Type B pancreatic cell (in vitro differentiated cells): ENCODE results near the gene GPC6. TPM values are rescaled to one million over a fixed set of nuclear protein-coding genes. Genes with fewer than 3 reads are reported as not detected.

Experiments
- DNase-seq: peaks from one replicate; pipeline ENCODE4 v3.0.0; 2021; ENCODE audit warnings: mixed read lengths; ENCODE audit not compliant: unreplicated experiment; ENCODE audit errors: extremely low spot score
- H3K27ac Mint-ChIP-seq: 2 replicates; pipeline ENCODE4 v1.8.0; 2021; ENCODE audit warnings: mild to moderate bottlenecking, mixed read lengths
- H3K27me3 Mint-ChIP-seq: 2 replicates; pipeline ENCODE4 v1.8.0; 2021; ENCODE audit warnings: mixed read lengths
- H3K36me3 Mint-ChIP-seq: 2 replicates; pipeline ENCODE4 v1.8.0; 2021; ENCODE audit warnings: mixed read lengths
- H3K4me1 Mint-ChIP-seq: one replicate; pipeline ENCODE4 v1.8.0; 2021; ENCODE audit warnings: mixed read lengths; ENCODE audit not compliant: unreplicated experiment
- H3K4me3 Mint-ChIP-seq: 2 replicates; pipeline ENCODE4 v1.8.0; 2021; ENCODE audit warnings: mild to moderate bottlenecking, mixed read lengths
- H3K9me3 Mint-ChIP-seq: 2 replicates; pipeline ENCODE4 v1.8.0; 2021; ENCODE audit warnings: mixed read lengths
- CTCF ChIP-seq: fragments of 200-600 bp; sonication (generic); conservative IDR thresholded peaks from 2 replicates; pipeline ENCODE4 v1.5.0; 2021; ENCODE audit warnings: antibody characterized with exemption, mild to moderate bottlenecking
- total RNA-seq: library from RNA; stranded (reverse); gene quantifications from 2 replicates; pipeline ENCODE4 v1.2.1, GENCODE V29; 2021; ENCODE audit warnings: low replicate concordance

The GPC6 gene
- total RNA-seq, 1 donor from 2014 or later, result 30.5 TPM

GRCh38 chr13:93284064-93284463, 57.5 kb downstream of the GPC6 start:
- Mint-ChIP-seq H3K9me3 (no peaks in the 10 kb centered on the region), H3K27ac (no peak overlapping the region), H3K27me3 (no peaks in the 10 kb centered on the region), H3K36me3 (no peaks in the 10 kb centered on the region), H3K4me3 (no peak overlapping the region), H3K4me1 (no peaks in the 10 kb centered on the region)
- DNase-seq, result no peak
- no peak for TF ChIP-seq CTCF

- H3K36me3 Mint-ChIP-seq, result no peaks in the 10 kb centered on the region
- no peak overlapping the region for H3K4me3 Mint-ChIP-seq
- no peak for TF ChIP-seq CTCF
- H3K27me3 Mint-ChIP-seq, result no peaks in the 10 kb centered on the region
- peaks cover 10% of the 10 kb centered on the region for H3K4me1 Mint-ChIP-seq
- H3K27ac Mint-ChIP-seq, result no peak overlapping the region
- no peak for DNase-seq
- H3K9me3 Mint-ChIP-seq, result no peaks in the 10 kb centered on the region
These were observed 59.4 kb downstream of the GPC6 start for GRCh38 chr13:93286047-93286446.

- no peak overlapping the region for H3K4me3 Mint-ChIP-seq
- no peak for TF ChIP-seq CTCF
- H3K9me3 Mint-ChIP-seq, result no peaks in the 10 kb centered on the region
- peaks cover 10% of the 10 kb centered on the region for H3K4me1 Mint-ChIP-seq
- no peaks in the 10 kb centered on the region for H3K27me3 Mint-ChIP-seq
- no peak for DNase-seq
- no peaks in the 10 kb centered on the region for H3K36me3 Mint-ChIP-seq
- H3K27ac Mint-ChIP-seq, result no peak overlapping the region
These were observed 62.4 kb downstream of the GPC6 start for GRCh38 chr13:93289053-93289452.

- no peak for TF ChIP-seq CTCF
- H3K4me1 Mint-ChIP-seq, result peaks cover 10% of the 10 kb centered on the region
- no peaks in the 10 kb centered on the region for H3K36me3 Mint-ChIP-seq
- H3K9me3 Mint-ChIP-seq, result no peaks in the 10 kb centered on the region
- no peak overlapping the region for H3K27ac Mint-ChIP-seq
- no peak for DNase-seq
- H3K4me3 Mint-ChIP-seq, result no peak overlapping the region
- no peaks in the 10 kb centered on the region for H3K27me3 Mint-ChIP-seq
These were observed 63.2 kb downstream of the GPC6 start for GRCh38 chr13:93289842-93290241.

- no peak overlapping the region for H3K27ac Mint-ChIP-seq
- no peak for DNase-seq
- H3K4me3 Mint-ChIP-seq, result no peak overlapping the region
- H3K27me3 Mint-ChIP-seq, result no peaks in the 10 kb centered on the region
- TF ChIP-seq CTCF, result no peak
- no peaks in the 10 kb centered on the region for H3K9me3 Mint-ChIP-seq
- H3K4me1 Mint-ChIP-seq, result peaks cover 10% of the 10 kb centered on the region
- no peaks in the 10 kb centered on the region for H3K36me3 Mint-ChIP-seq
These were observed 63.9 kb downstream of the GPC6 start for GRCh38 chr13:93290503-93290902.

GRCh38 chr13:93292366-93292765, 65.8 kb downstream of the GPC6 start:
- no peak overlapping the region for H3K4me3 Mint-ChIP-seq
- no peak for TF ChIP-seq CTCF
- no peak overlapping the region for H3K27ac Mint-ChIP-seq

More at GRCh38 chr13:93292366-93292765, 65.8 kb downstream of the GPC6 start:
- DNase-seq, result no peak
- no peaks in the 10 kb centered on the region for H3K36me3 Mint-ChIP-seq
- H3K4me1 Mint-ChIP-seq, result peaks cover 10% of the 10 kb centered on the region
- H3K27me3 Mint-ChIP-seq, result no peaks in the 10 kb centered on the region
- no peaks in the 10 kb centered on the region for H3K9me3 Mint-ChIP-seq
